NCI-H226 (cell line): ENCODE data around the gene C19orf85.
"Not testable (repeated sequence)": the region's sequence is repeated elsewhere in the genome, so short reads cannot be mapped to it uniquely, and the experiment has no call there.

ENCODE experiments used
- DNase-seq: peaks from one replicate; pipeline ENCODE4 v3.0.0-alpha.2; 2015

The C19orf85 gene

GRCh38 chr19:55436847-55437246 lies 27.7 kb downstream of the C19orf85 start:
- no peak for DNase-seq

GRCh38 chr19:55435020-55435419 lies 29.5 kb downstream of the C19orf85 start:
- DNase-seq, result no peak

GRCh38 chr19:55434356-55434919 lies 30.1 kb downstream of the C19orf85 start:
- no peak for DNase-seq

- no peak for DNase-seq
Measured at GRCh38 chr19:55433292-55433691, 31.3 kb downstream of the C19orf85 start.

- DNase-seq, result no peak
Measured at GRCh38 chr19:55432241-55432959, 32.2 kb downstream of the C19orf85 start.

GRCh38 chr19:55431183-55431582 lies 33.4 kb downstream of the C19orf85 start:
- DNase-seq, result no peak

- DNase-seq, result no peak
Measured at GRCh38 chr19:55426042-55426441, 38.5 kb downstream of the C19orf85 start.

- DNase-seq, result no peak
Measured at GRCh38 chr19:55424518-55424917, 40.0 kb downstream of the C19orf85 start.

- no peak for DNase-seq
Measured at GRCh38 chr19:55423225-55424005, 41.1 kb downstream of the C19orf85 start.

- DNase-seq, result not testable (repeated sequence)
Measured at GRCh38 chr19:55421281-55421680, 43.3 kb downstream of the C19orf85 start.

- no peak for DNase-seq
Measured at GRCh38 chr19:55419624-55420236, 44.8 kb downstream of the C19orf85 start.

- DNase-seq, result no peak
Measured at GRCh38 chr19:55419103-55419502, 45.4 kb downstream of the C19orf85 start.

GRCh38 chr19:55418185-55418584 lies 46.4 kb downstream of the C19orf85 start:
- peak; percentile 70 for DNase-seq
